HG03095 (cell line): ENCODE data around the gene GAB3.

ENCODE experiments used
- ATAC-seq: cut with Tn5 transposase; IDR thresholded peaks from one replicate; pipeline ENCODE4 v1.9.1; 2021; ENCODE audit warnings: moderate library complexity; ENCODE audit not compliant: unreplicated experiment

Gene GAB3

GRCh38 chrX:154751669-154752271 is 893 bp upstream of the GAB3 start:
- no peak for ATAC-seq

- no peak for ATAC-seq
Observed at GRCh38 chrX:154751203-154751668, 359 bp upstream of the GAB3 start.

GRCh38 chrX:154749856-154750255 is 1.0 kb downstream of the GAB3 start:
- no peak for ATAC-seq

GRCh38 chrX:154748712-154749339 is 2.1 kb downstream of the GAB3 start:
- no peak for ATAC-seq

GRCh38 chrX:154742613-154743012 is 8.3 kb downstream of the GAB3 start:
- ATAC-seq = no peak

GRCh38 chrX:154739952-154740465 is 10.9 kb downstream of the GAB3 start:
- ATAC-seq = no peak

GRCh38 chrX:154738011-154738738 is 12.7 kb downstream of the GAB3 start:
- ATAC-seq = no peak

- ATAC-seq = no peak
Observed at GRCh38 chrX:154737136-154737535, 13.7 kb downstream of the GAB3 start.

GRCh38 chrX:154735695-154736393 is 15.0 kb downstream of the GAB3 start:
- ATAC-seq = no peak

- no peak for ATAC-seq
Observed at GRCh38 chrX:154734061-154734781, 16.7 kb downstream of the GAB3 start.

- no peak for ATAC-seq
Observed at GRCh38 chrX:154733066-154733425, 17.8 kb downstream of the GAB3 start.

GRCh38 chrX:154732421-154733065 is 18.3 kb downstream of the GAB3 start:
- ATAC-seq = no peak

GRCh38 chrX:154731881-154732280 is 19.0 kb downstream of the GAB3 start:
- ATAC-seq = no peak

- ATAC-seq = no peak
Observed at GRCh38 chrX:154731184-154731583, 19.7 kb downstream of the GAB3 start.

GRCh38 chrX:154730253-154730891 is 20.5 kb downstream of the GAB3 start:
- ATAC-seq = no peak

GRCh38 chrX:154729439-154729838 is 21.4 kb downstream of the GAB3 start:
- no peak for ATAC-seq

- ATAC-seq = no peak
Observed at GRCh38 chrX:154728431-154729190, 22.3 kb downstream of the GAB3 start.

GRCh38 chrX:154727871-154728270 is 23.0 kb downstream of the GAB3 start:
- ATAC-seq = no peak

- ATAC-seq = no peak
Observed at GRCh38 chrX:154727418-154727817, 23.5 kb downstream of the GAB3 start.
